NCI-H1417 (cell line): ENCODE measurements around the gene DIP2A.
A peak's percentile ranks its signal among the peaks of the same experiment; 100 is the strongest.

ENCODE experiments used
- DNase-seq, 3 experiments: peaks; one replicate each; lab custom pipeline; 2025; lab: John Stamatoyannopoulos, UW

DIP2A gene

DNA sequence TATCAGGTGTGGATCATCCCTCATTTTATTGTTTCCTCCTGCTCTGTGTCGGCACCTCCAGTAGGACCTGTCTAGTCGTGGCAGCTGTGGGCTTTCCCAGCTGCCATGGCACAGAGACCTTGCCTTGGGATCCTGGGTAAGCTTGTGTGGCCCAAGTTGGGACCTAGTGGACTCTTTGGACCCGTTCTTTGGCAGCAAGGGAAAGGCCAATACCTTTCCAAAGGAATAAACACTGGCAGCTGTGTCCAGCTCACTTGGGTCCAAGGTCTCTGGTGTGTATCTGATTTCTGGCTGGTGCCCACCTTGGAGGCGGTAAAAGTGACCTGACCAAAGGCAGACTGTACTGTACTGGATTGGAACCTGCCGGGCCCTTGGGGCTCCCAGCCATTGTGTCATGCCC, 21.8 kb downstream of the DIP2A start:
- DNase-seq = no peak

DNA sequence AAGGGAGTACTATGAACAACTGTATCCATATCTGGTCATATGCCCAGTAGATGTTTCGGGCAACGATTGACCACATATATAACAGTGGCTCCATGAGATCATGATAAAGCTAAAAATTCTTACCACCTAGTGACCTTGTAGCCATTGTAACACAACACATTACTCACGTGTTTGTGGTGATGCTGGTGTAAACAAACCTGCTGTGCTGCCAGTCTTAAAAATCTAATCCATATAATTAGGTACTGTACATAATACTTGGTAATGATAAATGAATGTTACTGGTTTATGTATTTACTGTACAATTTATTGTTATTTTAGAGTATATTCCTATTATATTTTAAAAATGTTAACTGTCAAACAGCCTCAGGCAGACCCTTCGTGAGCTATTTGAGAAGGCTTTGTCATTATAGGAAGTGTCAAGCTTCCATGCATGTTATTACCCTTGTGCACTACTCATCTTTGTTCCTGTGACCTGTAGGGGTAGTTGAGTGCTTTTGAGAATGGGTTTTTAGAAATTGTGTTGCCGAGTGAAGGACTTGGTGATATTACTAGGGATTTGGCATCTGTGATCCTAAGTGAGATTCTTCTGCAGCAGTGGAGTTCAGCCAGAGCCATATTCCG, 23.6 kb downstream of the DIP2A start:
- peak in 1 of 3 experiments; percentile 53 for DNase-seq

DNA sequence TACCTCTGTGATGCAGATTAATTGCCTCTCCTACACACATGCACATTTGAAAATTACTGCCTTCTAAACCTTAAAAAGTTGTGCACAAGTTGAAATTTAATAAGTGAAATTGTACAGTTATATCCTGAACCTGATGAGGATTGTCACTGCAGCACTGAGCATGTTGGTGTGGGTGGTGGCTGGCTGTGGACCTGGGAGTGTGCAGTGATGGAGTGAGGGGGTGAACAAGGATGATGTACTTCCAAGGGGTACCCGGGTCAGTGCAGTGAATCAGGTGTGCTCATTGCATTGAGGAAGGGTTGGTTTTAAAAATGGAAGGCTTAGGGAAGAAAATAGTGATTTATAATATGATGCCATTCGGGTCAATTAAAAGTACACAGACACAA, 24.1 kb downstream of the DIP2A start:
- DNase-seq = no peak

DNA sequence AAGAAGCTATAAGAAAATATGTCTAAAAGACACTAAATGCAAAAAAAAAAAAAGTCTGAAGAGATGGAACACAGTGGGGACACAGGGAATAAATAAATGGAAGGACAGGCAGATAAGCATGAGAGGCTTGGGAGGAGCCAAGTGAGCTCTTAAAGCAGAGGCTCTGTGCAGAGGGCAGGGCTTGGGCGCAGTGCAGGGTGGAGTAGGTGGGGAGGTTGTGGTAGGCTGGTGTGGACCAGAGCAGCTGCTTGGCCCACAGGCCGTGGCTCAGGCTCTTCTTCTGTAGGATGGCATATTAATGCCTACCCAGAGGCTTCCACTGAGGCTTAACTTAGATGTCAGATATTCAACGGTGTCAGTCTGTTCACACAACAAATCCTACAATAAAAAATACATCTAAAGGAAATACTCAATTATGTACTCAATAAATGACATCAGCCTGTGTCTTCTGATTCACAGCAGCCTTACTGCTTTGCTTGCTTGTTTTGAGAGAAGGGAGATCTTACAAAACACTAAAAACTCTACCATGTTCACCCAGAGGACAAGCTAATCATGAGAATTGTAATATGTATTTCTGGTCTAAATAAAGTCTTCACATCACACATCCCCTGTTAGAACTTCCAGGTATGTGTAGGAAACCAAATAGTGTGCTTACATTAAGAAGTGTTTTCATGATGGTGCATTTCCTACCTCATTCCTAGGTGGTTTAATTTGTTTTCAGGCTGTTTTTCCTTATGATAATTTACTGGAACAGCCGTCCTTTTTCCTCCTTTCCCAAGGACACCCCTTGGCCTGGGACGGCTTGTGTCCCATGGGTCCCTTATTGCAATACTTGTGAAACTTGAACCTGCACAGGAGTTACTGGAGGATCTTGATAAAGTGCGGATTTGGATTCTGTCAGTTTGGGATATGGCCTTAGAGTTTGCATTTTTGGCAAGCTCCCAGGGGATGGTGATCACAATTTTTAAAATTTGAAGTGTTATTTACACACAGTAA, 24.9 kb downstream of the DIP2A start:
- no peak for DNase-seq

DNA sequence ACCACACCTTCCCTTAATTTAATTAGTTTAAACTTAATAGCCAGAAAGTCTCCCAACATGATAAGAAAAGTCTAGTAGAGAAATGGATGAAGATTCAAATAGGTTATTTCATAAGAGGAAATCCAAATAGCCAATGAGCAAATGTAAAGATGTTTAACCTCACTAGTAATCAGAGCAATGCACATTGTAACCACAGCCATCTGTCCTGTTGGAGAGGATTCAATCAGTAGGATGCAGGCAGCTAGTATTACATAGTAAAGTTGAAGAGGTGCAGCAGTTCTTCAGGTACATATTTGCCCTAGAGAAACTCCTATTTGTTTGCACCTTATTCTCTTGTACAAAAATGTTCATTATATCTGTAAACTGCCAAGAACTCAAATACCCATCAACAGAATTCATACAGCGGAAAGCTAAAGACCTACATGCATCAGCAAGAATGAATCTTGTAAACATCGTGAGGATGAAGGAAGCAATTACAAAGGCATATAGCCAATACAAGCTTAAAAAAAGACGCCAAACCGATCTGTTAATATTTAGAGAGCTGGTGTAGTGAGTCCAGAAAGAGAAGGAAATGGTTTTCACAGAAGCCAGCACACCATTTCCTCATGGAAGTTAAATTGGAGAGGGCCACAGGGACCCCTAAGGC, 27.9 kb downstream of the DIP2A start:
- DNase-seq = no peak

DNA sequence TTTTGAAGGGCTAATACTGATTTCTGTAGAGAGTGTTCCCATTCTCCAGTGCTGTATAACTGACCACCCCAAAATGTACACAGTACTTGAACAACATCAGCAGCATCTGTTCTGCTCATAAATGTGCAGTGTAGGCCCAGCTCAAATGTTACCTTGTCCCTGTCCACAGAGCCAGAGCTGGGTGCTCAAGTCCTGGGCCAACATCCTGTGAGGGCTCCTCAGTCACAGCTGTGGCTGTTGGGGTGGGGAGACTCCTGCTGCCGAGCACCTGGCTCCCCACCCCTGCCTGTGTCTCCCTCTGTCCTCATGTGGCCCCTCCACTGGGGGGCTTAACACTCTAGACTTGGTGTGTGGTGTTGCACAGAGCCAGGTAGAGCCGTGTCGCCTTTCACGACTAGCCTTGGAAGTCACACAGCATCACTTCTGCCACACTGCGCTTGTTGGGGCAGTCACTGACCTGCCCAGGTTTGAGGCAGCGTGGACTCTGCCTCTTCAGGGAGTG, 30.5 kb downstream of the DIP2A start:
- DNase-seq = no peak

DNA sequence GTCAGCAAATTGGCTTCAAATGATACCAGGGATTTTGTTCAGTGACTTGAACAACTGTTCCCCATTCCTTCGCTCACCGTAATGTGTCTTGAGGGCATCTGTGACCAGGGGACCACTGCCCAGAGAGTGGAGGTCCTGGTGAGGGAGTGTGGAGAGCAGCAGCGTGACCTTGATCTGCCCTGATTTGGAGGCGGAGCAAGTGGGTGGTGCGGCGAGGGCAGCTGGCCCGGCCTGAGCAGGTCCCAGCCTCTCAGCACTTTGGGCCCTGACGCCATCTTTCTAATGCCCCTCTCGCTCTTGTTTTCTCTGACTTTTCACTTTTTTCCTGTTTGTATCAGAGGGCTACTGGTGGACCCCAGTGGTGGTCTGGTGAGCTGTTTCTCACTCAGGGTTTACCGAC, 31.1 kb downstream of the DIP2A start:
- no peak for DNase-seq

DNA sequence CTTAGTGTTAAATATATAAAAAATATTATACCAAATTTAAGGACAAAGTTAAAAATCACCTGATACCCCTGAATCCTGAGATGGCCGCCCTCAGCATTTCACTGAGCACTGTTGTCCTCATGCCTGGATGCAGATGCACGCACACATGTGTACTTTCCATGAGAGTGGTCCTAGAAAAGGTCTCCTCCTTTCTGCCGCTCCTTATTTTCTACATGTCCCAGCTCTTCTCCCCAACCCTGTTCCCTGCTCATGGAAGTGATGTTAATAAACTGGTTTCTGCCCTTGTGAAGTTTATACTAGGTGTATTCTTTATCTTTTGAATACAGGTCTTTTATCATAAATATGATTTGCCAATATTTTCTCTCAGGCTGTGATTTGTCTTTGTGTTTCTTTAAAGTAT, 32.9 kb downstream of the DIP2A start:
- DNase-seq = no peak

DNA sequence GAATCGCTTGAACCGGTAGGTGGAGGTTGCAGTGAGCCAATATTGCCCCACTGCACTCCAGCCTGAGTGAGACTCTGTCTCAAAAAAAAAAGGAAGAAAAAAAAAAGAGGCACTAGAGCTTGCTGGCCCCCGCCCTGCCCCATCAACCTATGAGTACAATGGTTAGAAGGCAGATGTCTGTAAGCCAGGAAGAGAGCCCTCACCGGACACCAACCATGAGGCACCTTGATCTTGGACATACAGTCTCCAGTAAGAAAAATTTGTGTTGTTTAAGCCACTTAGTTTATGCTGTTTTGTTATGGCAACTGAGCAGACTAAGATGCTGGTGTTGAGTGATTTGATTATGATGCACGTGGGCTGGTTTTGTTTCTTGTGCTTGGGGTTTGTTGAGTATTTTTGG, 34.2 kb downstream of the DIP2A start:
- no peak for DNase-seq

DNA sequence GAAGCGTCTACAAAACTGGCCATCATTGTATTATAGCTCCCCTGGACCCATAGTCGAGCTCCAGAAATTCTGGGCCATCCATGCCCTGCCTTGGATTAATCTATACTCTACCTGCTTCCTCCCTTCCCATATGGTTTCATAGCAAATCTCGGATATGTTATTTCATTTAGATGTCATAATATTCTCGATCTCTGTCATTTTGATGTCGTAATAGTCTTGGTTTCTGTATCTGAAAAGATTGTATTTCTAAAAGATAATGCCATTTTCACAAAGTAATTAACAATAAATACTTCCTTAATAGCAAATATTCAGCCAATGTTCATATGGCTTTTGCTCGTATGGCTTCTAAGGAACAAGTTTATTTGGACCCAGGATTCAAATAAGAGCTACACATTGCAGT, 35.1 kb downstream of the DIP2A start:
- no peak for DNase-seq

DNA sequence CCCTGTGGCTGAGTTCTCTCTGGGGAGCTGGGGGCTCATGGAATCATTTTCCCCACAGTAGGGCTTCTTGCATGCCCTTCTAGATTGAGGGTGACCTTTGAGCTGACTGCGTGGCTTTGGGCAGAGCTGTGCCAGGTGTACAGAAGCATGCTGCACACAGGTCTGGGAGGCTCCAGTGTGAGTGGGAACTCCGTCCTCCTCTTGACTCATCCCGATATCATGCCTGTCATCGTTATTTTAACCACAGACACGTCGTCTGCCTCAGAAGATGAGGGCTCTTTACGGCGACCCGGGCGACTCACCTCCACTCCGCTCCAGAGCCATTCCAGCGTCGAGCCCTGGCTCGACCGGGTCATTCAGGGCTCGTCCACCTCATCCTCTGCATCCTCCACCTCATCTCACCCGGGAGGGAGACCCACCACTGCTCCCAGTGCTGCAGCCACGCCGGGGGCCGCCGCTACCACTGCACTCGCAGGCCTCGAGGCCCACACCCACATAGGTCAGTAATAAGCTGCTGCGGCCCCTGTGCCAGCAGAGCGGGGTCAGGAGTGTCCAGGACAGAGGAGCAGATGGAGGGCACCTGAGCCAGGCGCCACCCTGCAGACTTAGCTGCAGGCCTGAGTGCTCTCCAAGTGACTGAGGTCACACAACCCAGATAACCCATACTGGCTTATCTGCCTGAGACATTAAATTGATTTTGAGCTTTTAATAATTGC, 39.8 kb downstream of the DIP2A start:
- no peak for DNase-seq

DNA sequence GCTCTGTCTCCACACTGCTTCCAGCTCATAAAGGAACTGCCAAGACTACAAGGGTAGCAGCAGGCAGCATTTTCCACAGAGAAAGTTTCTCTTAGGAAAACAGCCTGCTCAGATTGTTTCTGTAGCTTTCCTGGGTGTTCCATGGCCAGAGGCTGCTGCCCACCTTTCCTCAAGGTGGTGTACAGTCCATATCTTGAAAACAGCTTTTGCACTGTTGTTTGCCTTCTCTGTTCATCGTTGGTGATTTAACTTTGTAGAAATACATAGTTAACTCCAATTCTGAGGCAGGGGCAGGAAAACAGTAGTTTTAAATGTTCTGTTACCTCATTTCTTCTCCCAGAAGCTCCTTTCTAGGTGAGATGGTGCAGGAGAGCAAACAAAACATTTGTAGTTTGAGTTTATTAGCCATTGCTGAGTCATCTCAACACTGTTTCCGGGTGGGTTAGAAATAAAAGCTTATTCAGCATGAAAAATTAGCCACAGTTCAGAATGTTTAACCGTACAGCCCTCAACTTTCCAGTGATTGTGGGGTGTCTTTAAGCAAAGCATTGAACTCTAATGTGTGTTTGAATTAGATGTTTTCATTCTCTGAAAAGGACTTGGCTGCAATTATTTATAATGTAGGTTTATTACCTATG, 41.7 kb downstream of the DIP2A start:
- DNase-seq = peak in 2 of 3 experiments; percentile 16 to 64

DNA sequence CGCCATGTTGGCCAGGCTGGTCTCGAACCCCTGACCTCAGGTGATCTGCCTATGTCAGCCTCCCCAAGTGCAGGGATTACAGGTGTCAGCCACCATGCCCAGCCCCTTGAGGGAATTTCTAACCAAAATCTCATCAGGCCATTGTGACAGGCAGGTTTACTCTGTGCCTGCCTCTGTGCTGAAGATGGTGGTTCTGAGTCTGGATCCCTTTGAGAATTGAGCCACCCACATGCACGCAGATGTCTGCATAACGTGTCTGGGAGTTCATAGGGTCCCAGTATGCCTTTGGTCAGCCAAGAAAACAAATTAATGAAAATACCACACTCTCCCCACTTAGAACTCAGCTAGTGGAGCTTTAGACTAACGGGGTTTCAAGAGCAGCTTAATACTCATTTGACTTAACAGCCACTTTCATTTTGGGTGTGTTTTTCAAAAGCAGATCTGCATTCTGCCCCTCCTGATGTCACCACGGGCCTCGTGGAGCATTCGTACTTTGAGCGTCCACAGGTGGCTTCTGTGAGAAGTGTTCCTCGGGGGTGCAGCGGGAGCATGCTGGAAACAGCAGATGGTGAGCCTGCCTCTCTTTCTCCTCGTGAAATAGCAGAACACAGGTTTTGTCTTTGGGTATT, 45.3 kb downstream of the DIP2A start:
- no peak for DNase-seq

DNA sequence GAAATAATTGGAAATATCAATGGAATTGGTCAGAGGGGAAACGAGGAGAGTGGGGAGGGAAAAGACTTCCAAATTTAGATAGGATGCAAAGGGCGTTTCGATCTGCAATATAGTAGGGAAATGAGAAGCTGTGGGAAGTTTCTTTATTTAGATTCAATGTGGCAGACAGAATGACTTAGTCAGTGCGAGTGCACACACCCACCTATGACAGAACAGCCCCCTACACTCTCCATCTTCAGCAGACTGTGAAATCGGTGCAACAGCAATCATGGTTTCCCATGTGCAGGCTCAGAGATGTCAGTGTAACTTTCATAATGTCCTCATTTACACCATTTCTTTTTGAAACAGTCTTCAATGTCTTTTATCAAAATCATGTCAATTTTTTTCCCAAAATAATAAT, 46.0 kb downstream of the DIP2A start:
- DNase-seq = no peak

DNA sequence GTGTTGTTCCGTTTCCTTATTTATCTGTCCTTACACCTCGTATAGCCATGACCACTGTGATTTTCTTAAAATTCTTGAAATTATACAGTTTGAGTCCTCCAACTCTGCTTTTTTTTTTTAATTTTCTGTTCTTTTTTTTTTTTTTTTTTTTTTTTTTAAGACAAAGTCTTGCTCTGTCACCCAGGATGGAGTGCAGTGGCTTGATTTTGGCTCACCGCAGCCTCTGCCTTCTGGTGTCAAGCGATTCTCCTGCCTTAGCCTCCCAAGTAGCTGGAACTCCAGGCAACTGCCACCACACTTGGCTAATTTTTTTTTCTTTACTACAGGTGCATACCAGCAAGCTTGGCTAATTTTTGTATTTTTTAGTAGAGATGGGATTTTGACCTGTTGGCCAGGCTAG, 48.9 kb downstream of the DIP2A start:
- no peak for DNase-seq

DNA sequence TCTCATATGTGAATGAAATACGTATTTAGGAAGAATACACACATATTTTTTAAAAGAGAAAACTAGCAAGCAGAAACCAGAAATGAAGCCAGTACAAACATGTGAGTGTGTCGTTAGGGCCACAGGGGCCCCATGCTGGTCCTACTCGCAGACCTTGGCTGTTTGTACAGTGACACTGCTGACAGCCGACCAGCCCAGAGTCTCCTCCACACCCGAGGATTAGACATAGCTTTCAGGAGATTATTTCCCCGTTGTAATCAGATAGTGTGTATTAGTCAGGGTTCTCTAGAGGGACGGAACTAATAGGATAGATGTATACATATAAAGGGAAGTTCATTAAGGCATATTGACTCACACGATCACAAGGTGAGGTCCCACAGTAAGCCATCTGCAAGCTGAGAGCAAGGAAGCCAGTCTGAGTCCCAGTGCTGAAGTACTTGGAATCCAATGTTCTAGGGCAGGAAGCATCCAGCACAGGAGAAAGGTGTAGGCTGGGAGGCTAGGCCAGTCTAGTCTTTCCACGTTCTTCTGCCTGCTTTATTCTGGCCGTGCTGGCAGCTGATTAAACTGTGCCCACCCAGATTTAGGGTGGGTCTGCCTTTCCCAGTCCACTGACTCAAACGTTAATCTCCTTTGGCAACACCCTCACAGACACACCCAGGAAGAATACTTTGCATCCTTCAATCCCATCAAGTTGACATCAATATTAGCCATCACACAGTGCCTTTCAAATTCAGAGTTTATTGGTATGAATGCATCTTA, 51.2 kb downstream of the DIP2A start:
- DNase-seq = peak in 1 of 3 experiments; percentile 10

DNA sequence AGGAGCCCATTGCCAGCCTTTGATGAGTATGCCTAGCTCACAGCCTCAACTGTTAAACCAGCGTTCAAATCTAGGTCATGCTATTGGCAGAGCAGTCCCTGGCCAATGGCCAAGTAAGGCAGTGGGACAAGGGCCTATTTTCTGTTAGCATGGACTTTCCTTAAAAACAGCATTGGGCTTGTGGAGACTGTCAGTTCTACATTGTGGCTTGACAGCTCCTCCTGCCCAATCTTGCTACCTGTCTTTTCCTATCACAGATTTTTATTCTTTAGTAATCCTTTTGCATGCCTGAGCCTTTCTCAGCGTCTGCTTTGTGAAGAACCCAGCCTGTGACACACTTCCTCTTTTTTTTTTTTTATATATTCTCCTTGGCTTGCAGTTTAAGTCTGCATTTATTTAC, 56.4 kb downstream of the DIP2A start:
- DNase-seq = no peak

DNA sequence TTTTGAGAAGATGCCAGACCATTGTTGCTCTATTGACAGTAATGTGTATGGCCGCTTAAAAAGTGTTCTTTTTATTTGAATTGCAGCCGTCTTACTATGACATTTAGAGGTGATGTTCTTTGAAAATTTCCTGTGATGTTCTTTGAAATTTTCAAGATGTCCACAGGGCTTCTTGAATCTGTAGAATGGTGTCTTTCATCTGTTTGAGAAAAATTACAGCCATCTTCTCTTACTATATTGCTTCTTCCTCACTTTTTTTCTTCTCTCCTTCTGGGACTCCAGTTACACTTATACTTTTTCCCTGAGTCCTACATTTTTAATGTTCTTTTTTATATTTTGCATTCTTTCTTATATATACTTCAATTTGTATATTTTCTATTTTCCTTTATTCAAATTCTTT, 57.4 kb downstream of the DIP2A start:
- DNase-seq = no peak

DNA sequence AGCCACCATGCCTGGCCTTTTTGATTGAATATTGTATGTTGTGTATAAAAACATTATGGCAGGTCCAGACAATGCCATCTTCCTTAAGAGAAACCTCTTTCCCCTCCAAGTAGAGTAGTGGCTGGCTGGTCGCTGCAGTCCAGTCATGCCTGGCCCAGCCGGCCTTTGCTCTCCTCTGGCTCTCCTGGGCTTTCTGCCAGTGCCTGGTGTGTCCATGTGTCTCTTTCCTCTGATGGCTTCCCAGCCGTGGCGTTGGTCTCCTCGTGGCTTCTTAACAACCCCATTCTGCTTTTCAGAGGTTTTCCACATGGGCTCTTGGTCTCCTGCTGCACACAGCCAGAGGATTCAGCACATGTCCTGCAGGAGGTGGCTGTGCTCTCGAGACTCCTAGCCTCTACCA, 58.7 kb downstream of the DIP2A start:
- no peak for DNase-seq

DNA sequence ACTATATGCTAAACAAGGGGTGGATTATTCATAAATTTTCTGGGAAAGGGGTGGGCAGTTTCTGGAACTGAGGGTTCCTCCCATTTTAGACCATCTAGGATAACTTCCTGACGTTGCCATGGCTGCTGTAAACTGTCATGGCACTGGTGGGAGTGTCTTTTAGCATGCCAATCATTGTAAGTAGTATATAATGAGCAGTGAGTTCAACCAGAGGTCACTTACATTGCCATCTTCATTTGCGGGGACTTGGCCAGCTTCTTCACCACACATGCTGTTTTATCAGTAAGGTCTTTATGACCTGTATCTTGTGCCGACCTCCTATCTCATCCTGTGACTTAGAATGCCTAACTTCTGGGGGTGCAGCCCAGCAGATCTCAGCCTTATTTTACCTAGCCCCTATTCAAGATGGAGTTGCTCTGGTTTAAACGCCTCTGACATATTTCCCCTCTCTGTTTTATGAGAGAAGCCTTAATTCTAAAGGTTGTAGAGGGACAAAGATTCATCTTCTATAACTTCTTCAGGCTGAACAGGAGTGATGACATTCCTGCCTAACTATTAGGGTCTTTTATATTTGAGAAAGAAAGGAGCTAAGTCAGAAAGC, 60.4 kb downstream of the DIP2A start:
- DNase-seq = peak in 1 of 3 experiments; percentile 4
